ENCODE measurements around the gene HTRA1. TPM values are rescaled to one million over a fixed set of nuclear protein-coding genes. Genes with fewer than 3 reads are reported as not detected.

HTRA1 gene
- total RNA-seq, 1 experiment from 2014 or later, result 157 TPM

- no TSS peak for BruUV-seq (replicated peaks)
- no peak for DNase-seq (ENCODE audit: unreplicated experiment)
- no peak overlapping the region for H3K4me3 Mint-ChIP-seq (ENCODE audit: unreplicated experiment)
- H3K27me3 Mint-ChIP-seq (ENCODE audit: insufficient read depth, unreplicated experiment), result no peaks in the 10 kb centered on the region
- ChIA-PET CTCF (interaction anchor here (0.6 to 2.3 kb wide), 5 partner anchors 56 to 167 kb away, joined by 3 to 5 read pairs (median 4); no protein-coding TSS in a partner anchor), POLR2A (interaction anchor here (1.1 to 15.0 kb wide), 2 partner anchors 25 to 38 kb away, joined by 3 to 291 read pairs; no protein-coding TSS in a partner anchor)
- intact Hi-C loops (cut with micrococcal nuclease), result no loop called here
- H3K9me3 Mint-ChIP-seq (ENCODE audit: unreplicated experiment), result no peaks in the 10 kb centered on the region
- peaks cover 30% of the 10 kb centered on the region for H3K36me3 Mint-ChIP-seq (ENCODE audit: insufficient read depth, unreplicated experiment)
- no peak overlapping the region for H3K27ac Mint-ChIP-seq (ENCODE audit: low read depth, unreplicated experiment)
- H3K4me1 Mint-ChIP-seq (ENCODE audit: insufficient read depth, unreplicated experiment), result peaks cover 48% of the 10 kb centered on the region
- no peak for TF ChIP-seq CTCF (IDR thresholded peaks at IDR 0.05; ENCODE audit: unreplicated experiment)
These were observed 4.2 kb downstream of the HTRA1 start for GRCh38 chr10:122465401-122466040.

GRCh38 chr10:122466951-122467381 lies 5.6 kb downstream of the HTRA1 start:
- TF ChIP-seq CTCF (IDR thresholded peaks at IDR 0.05; ENCODE audit: unreplicated experiment), result no peak
- H3K4me1 Mint-ChIP-seq (ENCODE audit: insufficient read depth, unreplicated experiment), result peaks cover 52% of the 10 kb centered on the region
- no peak overlapping the region for H3K4me3 Mint-ChIP-seq (ENCODE audit: unreplicated experiment)

GRCh38 chr10:122467701-122468100 lies 6.3 kb downstream of the HTRA1 start:
- intact Hi-C loops (cut with micrococcal nuclease), result loop anchor here (2.0 kb wide), 2 partner anchors 37 to 97 kb away; no protein-coding TSS in a partner anchor
- Mint-ChIP-seq H3K27me3 (ENCODE audit: insufficient read depth, unreplicated experiment) (no peaks in the 10 kb centered on the region), H3K4me3 (ENCODE audit: unreplicated experiment) (no peak overlapping the region), H3K27ac (ENCODE audit: low read depth, unreplicated experiment) (peak overlapping the region; percentile 42), H3K36me3 (ENCODE audit: insufficient read depth, unreplicated experiment) (peaks cover 35% of the 10 kb centered on the region), H3K4me1 (ENCODE audit: insufficient read depth, unreplicated experiment) (peaks cover 50% of the 10 kb centered on the region), H3K9me3 (ENCODE audit: unreplicated experiment) (no peaks in the 10 kb centered on the region)
- BruUV-seq (replicated peaks), result no TSS peak
- TF ChIP-seq CTCF (IDR thresholded peaks at IDR 0.05; ENCODE audit: unreplicated experiment), result no peak
- ChIA-PET POLR2A (interaction anchor here (0.7 to 15.0 kb wide), 8 partner anchors 11 to 135 kb away, joined by 3 to 291 read pairs (median 19); partner anchors contain the start of gene PLEKHA1), CTCF (interaction anchor here (0.6 to 5.0 kb wide), 7 partner anchors 15 to 166 kb away, joined by 3 to 39 read pairs (median 7); no protein-coding TSS in a partner anchor)
- DNase-seq (ENCODE audit: unreplicated experiment), result no peak

More at GRCh38 chr10:122466951-122467381, 5.6 kb downstream of the HTRA1 start:
- no TSS peak for BruUV-seq (replicated peaks)
- no peaks in the 10 kb centered on the region for H3K9me3 Mint-ChIP-seq (ENCODE audit: unreplicated experiment)
- intact Hi-C loops (cut with micrococcal nuclease), result no loop called here
- peak overlapping the region; percentile 42 for H3K27ac Mint-ChIP-seq (ENCODE audit: low read depth, unreplicated experiment)
- H3K36me3 Mint-ChIP-seq (ENCODE audit: insufficient read depth, unreplicated experiment), result peaks cover 35% of the 10 kb centered on the region
- no peak for DNase-seq (ENCODE audit: unreplicated experiment)
- ChIA-PET CTCF (interaction anchor here (0.5 to 5.0 kb wide), 11 partner anchors 11 to 398 kb away, joined by 3 to 39 read pairs (median 4); no protein-coding TSS in a partner anchor), POLR2A (interaction anchor here (1.2 to 15.0 kb wide), 3 partner anchors 12 to 159 kb away, joined by 5 to 291 read pairs (median 5); partner anchors contain the start of gene ARMS2)
- no peaks in the 10 kb centered on the region for H3K27me3 Mint-ChIP-seq (ENCODE audit: insufficient read depth, unreplicated experiment)

- H3K4me3 Mint-ChIP-seq (ENCODE audit: unreplicated experiment), result peak overlapping the region; percentile 40
- peaks cover 43% of the 10 kb centered on the region for H3K4me1 Mint-ChIP-seq (ENCODE audit: insufficient read depth, unreplicated experiment)
- no peak for TF ChIP-seq CTCF (IDR thresholded peaks at IDR 0.05; ENCODE audit: unreplicated experiment)
- peaks cover 35% of the 10 kb centered on the region for H3K36me3 Mint-ChIP-seq (ENCODE audit: insufficient read depth, unreplicated experiment)
- intact Hi-C loops (cut with micrococcal nuclease), result loop anchor here (2.0 kb wide), 2 partner anchors 36 to 96 kb away; no protein-coding TSS in a partner anchor
- no peaks in the 10 kb centered on the region for H3K27me3 Mint-ChIP-seq (ENCODE audit: insufficient read depth, unreplicated experiment)
- no peaks in the 10 kb centered on the region for H3K9me3 Mint-ChIP-seq (ENCODE audit: unreplicated experiment)
- CTCF ChIA-PET, result interaction anchor here (0.6 to 5.0 kb wide), 17 partner anchors 10 to 174 kb away, joined by 3 to 39 read pairs (median 3); no protein-coding TSS in a partner anchor
- POLR2A ChIA-PET, result interaction anchor here (0.6 to 15.0 kb wide), 34 partner anchors 8 to 1949 kb away, joined by 3 to 291 read pairs (median 4); partner anchors contain the start of genes ATE1, BUB3, DMBT1 and PLEKHA1
- DNase-seq (ENCODE audit: unreplicated experiment), result no peak
- H3K27ac Mint-ChIP-seq (ENCODE audit: low read depth, unreplicated experiment), result peak overlapping the region; percentile 82
- no TSS peak for BruUV-seq (replicated peaks)
These were observed 7.1 kb downstream of the HTRA1 start for GRCh38 chr10:122468307-122468925.
